Measurements from ENCODE around the gene VAT1.

Gene VAT1

GRCh38 chr17:43018008-43018853 is 4.0 kb downstream of the VAT1 start:
- H3K36me3 ChIP-seq (ENCODE audit: control insufficient read depth, insufficient read depth, low read length): peaks cover 5% of the 10 kb centered on the region
- no peaks in the 10 kb centered on the region for H3K9me3 ChIP-seq (ENCODE audit: control insufficient read depth, low read length)
- 83 to 85% methylated on average over 19 of the region's 19 CpGs for WGBS, 2 experiments
- no peak overlapping the region for H3K4me3 ChIP-seq (ENCODE audit: insufficient read depth, low read depth, low read length)
- H3K27ac ChIP-seq (ENCODE audit: insufficient read depth, low read depth, low read length, poor library complexity, severe bottlenecking): peak overlapping the region; percentile 69
- no peaks in the 10 kb centered on the region for H3K27me3 ChIP-seq (ENCODE audit: control insufficient read depth, insufficient read depth, low read length, poor library complexity, severe bottlenecking)
- peaks cover 41% of the 10 kb centered on the region for H3K4me1 ChIP-seq (ENCODE audit: control insufficient read depth, insufficient read depth, low read length)

- H3K27me3 ChIP-seq (ENCODE audit: control insufficient read depth, insufficient read depth, low read length, poor library complexity, severe bottlenecking): no peaks in the 10 kb centered on the region
- H3K9me3 ChIP-seq (ENCODE audit: control insufficient read depth, low read length): no peaks in the 10 kb centered on the region
- H3K36me3 ChIP-seq (ENCODE audit: control insufficient read depth, insufficient read depth, low read length): peaks cover 5% of the 10 kb centered on the region
- 95 to 96% methylated on average over 7 of the region's 7 CpGs for WGBS, 2 experiments
- H3K4me1 ChIP-seq (ENCODE audit: control insufficient read depth, insufficient read depth, low read length): peaks cover 41% of the 10 kb centered on the region
- H3K4me3 ChIP-seq (ENCODE audit: insufficient read depth, low read depth, low read length): no peak overlapping the region
- H3K27ac ChIP-seq (ENCODE audit: insufficient read depth, low read depth, low read length, poor library complexity, severe bottlenecking): no peak overlapping the region
Observed at GRCh38 chr17:43016216-43016615, 6.0 kb downstream of the VAT1 start.

- H3K27me3 ChIP-seq (ENCODE audit: control insufficient read depth, insufficient read depth, low read length, poor library complexity, severe bottlenecking): no peaks in the 10 kb centered on the region
- no peaks in the 10 kb centered on the region for H3K9me3 ChIP-seq (ENCODE audit: control insufficient read depth, low read length)
- no peak overlapping the region for H3K27ac ChIP-seq (ENCODE audit: insufficient read depth, low read depth, low read length, poor library complexity, severe bottlenecking)
- peaks cover 41% of the 10 kb centered on the region for H3K4me1 ChIP-seq (ENCODE audit: control insufficient read depth, insufficient read depth, low read length)
- H3K36me3 ChIP-seq (ENCODE audit: control insufficient read depth, insufficient read depth, low read length): peaks cover 5% of the 10 kb centered on the region
- H3K4me3 ChIP-seq (ENCODE audit: insufficient read depth, low read depth, low read length): no peak overlapping the region
- 74% methylated on average over 9 of the region's 9 CpGs for WGBS, 2 experiments
Observed at GRCh38 chr17:43015579-43015978, 6.6 kb downstream of the VAT1 start.

GRCh38 chr17:43014649-43015542 is 7.3 kb downstream of the VAT1 start:
- 87 to 89% methylated on average over 8 of the region's 8 CpGs for WGBS, 2 experiments
- Histone ChIP-seq H3K36me3 (ENCODE audit: control insufficient read depth, insufficient read depth, low read length) (peaks cover 5% of the 10 kb centered on the region), H3K9me3 (ENCODE audit: control insufficient read depth, low read length) (no peaks in the 10 kb centered on the region), H3K4me1 (ENCODE audit: control insufficient read depth, insufficient read depth, low read length) (peaks cover 34% of the 10 kb centered on the region), H3K27me3 (ENCODE audit: control insufficient read depth, insufficient read depth, low read length, poor library complexity, severe bottlenecking) (no peaks in the 10 kb centered on the region), H3K27ac (ENCODE audit: insufficient read depth, low read depth, low read length, poor library complexity, severe bottlenecking) (no peak overlapping the region), H3K4me3 (ENCODE audit: insufficient read depth, low read depth, low read length) (no peak overlapping the region)

GRCh38 chr17:43014020-43014648 is 8.1 kb downstream of the VAT1 start:
- H3K4me1 ChIP-seq (ENCODE audit: control insufficient read depth, insufficient read depth, low read length): peaks cover 28% of the 10 kb centered on the region
- peaks cover 5% of the 10 kb centered on the region for H3K36me3 ChIP-seq (ENCODE audit: control insufficient read depth, insufficient read depth, low read length)
- H3K27ac ChIP-seq (ENCODE audit: insufficient read depth, low read depth, low read length, poor library complexity, severe bottlenecking): no peak overlapping the region
- 93% methylated on average over 12 of the region's 12 CpGs for WGBS, 2 experiments
- H3K4me3 ChIP-seq (ENCODE audit: insufficient read depth, low read depth, low read length): no peak overlapping the region
- no peaks in the 10 kb centered on the region for H3K27me3 ChIP-seq (ENCODE audit: control insufficient read depth, insufficient read depth, low read length, poor library complexity, severe bottlenecking)
- H3K9me3 ChIP-seq (ENCODE audit: control insufficient read depth, low read length): no peaks in the 10 kb centered on the region

GRCh38 chr17:43013296-43013695 is 8.9 kb downstream of the VAT1 start:
- no peaks in the 10 kb centered on the region for H3K27me3 ChIP-seq (ENCODE audit: control insufficient read depth, insufficient read depth, low read length, poor library complexity, severe bottlenecking)
- WGBS, 2 experiments: 94 to 96% methylated on average over 8 of the region's 8 CpGs
- no peak overlapping the region for H3K27ac ChIP-seq (ENCODE audit: insufficient read depth, low read depth, low read length, poor library complexity, severe bottlenecking)
- peaks cover 5% of the 10 kb centered on the region for H3K36me3 ChIP-seq (ENCODE audit: control insufficient read depth, insufficient read depth, low read length)
- H3K4me1 ChIP-seq (ENCODE audit: control insufficient read depth, insufficient read depth, low read length): peaks cover 22% of the 10 kb centered on the region
- no peak overlapping the region for H3K4me3 ChIP-seq (ENCODE audit: insufficient read depth, low read depth, low read length)
- H3K9me3 ChIP-seq (ENCODE audit: control insufficient read depth, low read length): no peaks in the 10 kb centered on the region

- WGBS, 2 experiments: 92 to 93% methylated on average over 15 of the region's 15 CpGs
- Histone ChIP-seq H3K36me3 (ENCODE audit: control insufficient read depth, insufficient read depth, low read length) (no peaks in the 10 kb centered on the region), H3K27ac (ENCODE audit: insufficient read depth, low read depth, low read length, poor library complexity, severe bottlenecking) (no peak overlapping the region), H3K4me1 (ENCODE audit: control insufficient read depth, insufficient read depth, low read length) (peaks cover 15% of the 10 kb centered on the region), H3K4me3 (ENCODE audit: insufficient read depth, low read depth, low read length) (no peak overlapping the region), H3K9me3 (ENCODE audit: control insufficient read depth, low read length) (no peaks in the 10 kb centered on the region), H3K27me3 (ENCODE audit: control insufficient read depth, insufficient read depth, low read length, poor library complexity, severe bottlenecking) (no peaks in the 10 kb centered on the region)
Observed at GRCh38 chr17:43011728-43012472, 10.3 kb downstream of the VAT1 start.

- Histone ChIP-seq H3K4me1 (ENCODE audit: control insufficient read depth, insufficient read depth, low read length) (peaks cover 9% of the 10 kb centered on the region), H3K27me3 (ENCODE audit: control insufficient read depth, insufficient read depth, low read length, poor library complexity, severe bottlenecking) (no peaks in the 10 kb centered on the region), H3K27ac (ENCODE audit: insufficient read depth, low read depth, low read length, poor library complexity, severe bottlenecking) (no peak overlapping the region), H3K4me3 (ENCODE audit: insufficient read depth, low read depth, low read length) (no peak overlapping the region), H3K9me3 (ENCODE audit: control insufficient read depth, low read length) (no peaks in the 10 kb centered on the region), H3K36me3 (ENCODE audit: control insufficient read depth, insufficient read depth, low read length) (no peaks in the 10 kb centered on the region)
- WGBS, 2 experiments: 95% methylated on average over 5 of the region's 5 CpGs
Observed at GRCh38 chr17:43010667-43011308, 11.4 kb downstream of the VAT1 start.

Data from ectodermal cell (in vitro differentiated cells).